Jurkat, Clone E6-1 (cell line): Measurements from ENCODE around the gene OR51Q1. TPM values are rescaled to one million over a fixed set of nuclear protein-coding genes. Genes with fewer than 3 reads are reported as not detected.

Experiments used
- DNase-seq: peaks from one replicate; pipeline ENCODE4 v3.0.0-alpha.2; 2011; ENCODE audit warnings: low read depth, low spot score
- H3K4me3 ChIP-seq: 2 replicates; pipeline ENCODE4 v1.5.1; 2011; ENCODE audit warnings: mild to moderate bottlenecking, low read length, control low read depth, moderate library complexity
- polyA plus RNA-seq: library from polyadenylated mRNA; unstranded; fragments of >200 nt; gene quantifications from one replicate; pipeline ENCODE4 v1.2.1, GENCODE V29; 2012; ENCODE audit warnings: missing spikeins; ENCODE audit not compliant: insufficient read length, insufficient read depth

OR51Q1 gene
- not detected for polyA plus RNA-seq

DNA sequence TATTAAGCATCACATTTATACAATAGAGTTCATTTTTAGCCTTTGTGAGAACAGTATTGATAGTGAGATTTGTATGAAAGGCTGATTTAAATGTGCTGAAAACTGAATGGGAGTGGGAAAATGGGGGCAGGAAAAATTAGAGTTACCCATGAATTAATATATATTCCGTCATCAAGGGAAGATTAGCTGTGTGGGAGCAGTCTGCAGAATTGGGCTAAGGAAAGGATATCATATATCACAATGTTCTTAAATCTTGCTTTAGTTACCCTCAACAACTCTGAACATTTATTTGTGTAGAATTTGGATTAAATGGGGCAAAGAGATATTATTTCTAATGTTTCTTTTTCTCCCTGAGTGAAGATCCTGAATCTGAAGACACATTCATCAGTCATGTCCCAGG, at the start of gene OR51Q1:
Gene OR51Q1, plus strand, starts transcription at position 301 of the 400 bp plus-strand sequence. Its CDS starts 90 bp downstream, at position 391.
- no peak within 1 kb of the TSS for H3K4me3 ChIP-seq
- DNase-seq, result no peak

DNA sequence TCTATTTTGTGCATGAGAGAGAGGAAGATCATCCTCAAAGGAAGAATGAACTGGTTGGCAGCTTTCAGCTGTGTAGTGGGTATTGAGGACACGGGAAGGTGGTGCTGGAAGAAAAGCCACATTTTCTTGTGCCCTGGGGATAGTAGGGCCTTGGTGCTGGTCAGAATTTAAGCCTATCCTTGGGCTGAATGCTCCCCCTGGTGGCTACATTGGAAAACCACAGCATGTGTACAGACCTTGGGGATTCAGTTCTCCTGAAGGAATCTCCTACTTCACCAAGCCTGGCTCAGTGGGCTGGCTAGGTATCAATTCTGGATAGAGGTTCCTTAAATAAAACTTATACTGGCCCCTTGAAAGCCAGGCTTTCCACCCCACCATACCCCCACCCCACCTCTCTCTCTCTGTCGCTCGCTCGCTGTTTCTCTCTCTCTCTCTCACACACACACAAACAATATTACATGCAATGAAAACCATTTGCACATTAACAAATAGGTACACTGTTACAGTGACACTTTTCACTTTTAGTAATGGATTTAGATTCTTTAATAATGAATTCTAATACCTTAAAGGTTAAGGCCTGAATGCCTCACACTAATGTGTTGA, 41.1 kb upstream of the OR51Q1 start:
- DNase-seq, result peak; percentile 8
- no peak overlapping the region for H3K4me3 ChIP-seq

- no peak within 1 kb of the TSS for H3K4me3 ChIP-seq
- no peak for DNase-seq
Measured at GRCh38 chr11:5383576-5383975, 38.3 kb upstream of the OR51Q1 start, which contains the start of gene OR51M1. OR51M1 (plus strand) TSS chr11:5383812; CDS start chr11:5389399, 5,587 bp downstream.

GRCh38 chr11:5384335-5384734, 37.6 kb upstream of the OR51Q1 start:
- DNase-seq, result no peak
- no peak overlapping the region for H3K4me3 ChIP-seq

DNA sequence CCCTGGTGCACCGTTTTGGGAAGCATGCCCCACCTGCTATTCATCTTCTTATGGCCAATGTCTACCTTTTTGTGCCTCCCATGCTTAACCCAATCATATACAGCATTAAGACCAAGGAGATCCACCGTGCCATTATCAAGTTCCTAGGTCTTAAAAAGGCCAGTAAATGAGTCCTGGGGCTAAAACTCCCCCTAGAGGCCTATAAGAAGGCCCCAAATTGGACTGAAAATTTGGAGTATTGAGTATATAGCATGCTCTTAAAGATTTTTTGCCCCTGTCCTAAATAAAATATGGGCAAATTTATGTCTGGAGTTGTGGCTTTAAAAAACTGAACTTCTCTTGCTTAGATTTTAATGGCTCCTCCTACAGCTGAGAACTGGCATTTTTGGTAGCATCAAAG, 31.7 kb upstream of the OR51Q1 start:
- no peak overlapping the region for H3K4me3 ChIP-seq
- no peak for DNase-seq

- no peak overlapping the region for H3K4me3 ChIP-seq
- no peak for DNase-seq
Measured at GRCh38 chr11:5394091-5394490, 27.8 kb upstream of the OR51Q1 start.

DNA sequence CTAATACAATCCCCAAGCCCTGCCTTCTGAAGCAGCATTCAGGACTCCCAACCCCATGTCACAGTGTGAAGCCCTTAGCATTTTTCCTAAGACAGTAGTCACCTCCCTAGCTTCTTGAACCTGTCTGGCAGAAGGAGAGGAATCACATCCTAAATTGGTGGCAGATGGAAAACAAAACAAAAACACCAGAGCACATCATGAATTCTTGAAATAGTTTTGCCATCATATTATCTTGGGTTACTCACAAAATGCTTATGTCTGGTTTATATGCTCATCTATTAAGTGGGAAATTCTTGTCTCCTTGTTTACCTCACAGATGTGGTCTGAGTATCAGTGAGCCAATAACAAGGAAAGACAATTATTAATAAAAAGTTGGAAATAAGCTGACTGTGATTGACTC, 23.0 kb upstream of the OR51Q1 start:
- no peak for DNase-seq

GRCh38 chr11:5405173-5405572, 16.7 kb upstream of the OR51Q1 start:
- H3K4me3 ChIP-seq, result no peak overlapping the region
- DNase-seq, result no peak

More for the DNA sequence above, 23.0 kb upstream of the OR51Q1 start:
- no peak overlapping the region for H3K4me3 ChIP-seq

DNA sequence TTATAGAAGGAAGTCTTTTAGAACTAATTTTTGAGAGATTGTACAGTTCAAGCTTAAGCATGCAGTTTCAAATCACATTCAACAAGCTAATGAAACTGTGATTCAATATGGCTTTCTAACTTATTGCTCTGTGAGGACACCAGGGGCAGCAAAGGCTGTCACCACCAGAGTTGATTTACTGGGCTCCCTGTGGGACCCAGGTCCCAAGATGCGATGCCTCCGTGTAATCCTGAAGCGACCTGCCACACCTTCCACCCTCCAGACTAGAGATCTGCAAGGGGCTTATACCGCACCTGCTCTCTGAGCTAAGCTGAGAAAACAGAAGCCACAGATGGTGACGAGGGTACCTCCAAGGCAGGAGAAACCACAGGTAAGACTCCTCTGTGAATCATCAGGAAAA, 918 bp upstream of the OR51Q1 start:
- no peak overlapping the region for H3K4me3 ChIP-seq
- DNase-seq, result no peak

GRCh38 chr11:5423131-5423530, 1.2 kb downstream of the OR51Q1 start:
- no peak for DNase-seq
- H3K4me3 ChIP-seq, result no peak overlapping the region

DNA sequence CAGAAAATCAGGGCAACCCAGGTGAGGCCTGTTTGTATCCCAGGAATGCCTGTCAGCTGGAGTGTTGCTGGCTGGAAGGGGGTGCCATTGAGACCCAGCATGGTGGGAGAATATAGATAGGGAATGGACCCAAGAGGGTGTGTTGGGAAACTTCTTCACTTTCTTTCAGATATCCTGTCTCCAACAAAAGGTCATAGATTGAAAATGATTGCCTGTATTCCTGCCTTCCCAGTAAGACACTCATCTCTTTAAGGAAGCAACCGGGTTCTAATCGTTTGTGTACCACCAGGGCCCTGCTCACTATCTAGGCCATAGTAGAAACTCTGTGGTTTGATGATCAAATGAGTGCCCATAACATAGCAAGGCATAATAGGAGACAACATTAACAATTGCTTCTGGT, 19.5 kb downstream of the OR51Q1 start, which contains the start of gene OR51I1:
Gene OR51I1, minus strand, starts transcription at position 101 of the 400 bp plus-strand sequence. Its CDS starts 0 bp downstream, at position 101.
- H3K4me3 ChIP-seq, result no peak within 1 kb of the TSS

DNA sequence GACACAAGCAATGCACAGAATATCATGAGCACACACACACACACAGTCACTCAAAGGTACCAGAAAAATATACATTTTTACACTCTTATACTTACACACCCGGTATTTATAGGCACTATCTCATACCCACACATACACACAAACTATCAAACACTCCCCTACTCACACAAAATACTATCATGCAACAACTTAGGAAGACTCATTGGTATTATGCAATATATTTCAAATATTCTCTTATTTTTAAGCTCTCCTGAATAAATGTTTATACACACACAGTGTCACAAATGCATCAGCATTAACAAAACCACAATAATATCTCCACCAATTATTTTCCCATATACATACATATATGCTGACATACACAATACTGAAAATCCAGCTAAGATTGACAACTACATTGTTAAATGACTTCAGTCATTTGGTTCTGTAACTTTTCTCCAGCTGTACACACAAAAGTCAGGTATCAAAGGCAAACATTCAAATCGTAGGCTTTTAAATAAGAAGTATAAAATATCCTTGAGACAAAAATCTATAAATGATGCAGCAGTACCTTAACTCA, 22.0 kb downstream of the OR51Q1 start:
- DNase-seq, result no peak
- H3K4me3 ChIP-seq, result no peak overlapping the region

More for the DNA sequence above, 19.5 kb downstream of the OR51Q1 start, which contains the start of gene OR51I1:
- DNase-seq, result no peak

DNA sequence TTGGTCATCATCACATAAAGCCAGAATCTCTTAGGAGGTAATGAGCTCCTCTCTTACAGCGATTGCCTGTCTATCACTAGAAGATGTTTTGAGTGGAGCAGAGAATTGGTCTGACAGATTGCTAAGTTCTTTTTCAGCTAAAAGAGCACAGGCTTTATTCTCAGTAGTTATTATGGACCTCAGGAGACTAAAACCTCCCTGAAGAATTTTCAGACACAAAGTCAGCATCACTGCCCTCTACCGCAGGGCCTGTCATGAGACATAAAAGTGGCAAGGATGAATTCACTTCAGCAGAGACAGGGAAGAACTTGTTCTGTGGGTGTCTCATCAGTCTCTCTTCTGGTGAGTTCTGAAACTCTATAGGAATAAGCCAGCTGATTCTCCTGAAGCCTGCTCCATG, 27.1 kb downstream of the OR51Q1 start, which contains the start of gene OR51I2:
Gene OR51I2, plus strand, starts transcription at position 301 of the 400 bp plus-strand sequence. CDS start 4,166 bp downstream, outside the sequence.
- DNase-seq, result no peak
- H3K4me3 ChIP-seq, result no peak within 1 kb of the TSS

- no peak for DNase-seq
- no peak overlapping the region for H3K4me3 ChIP-seq
Measured at GRCh38 chr11:5449432-5449831, 27.5 kb downstream of the OR51Q1 start.

- DNase-seq, result no peak
- no peak overlapping the region for H3K4me3 ChIP-seq
Measured at GRCh38 chr11:5460983-5461621, 39.2 kb downstream of the OR51Q1 start.

DNA sequence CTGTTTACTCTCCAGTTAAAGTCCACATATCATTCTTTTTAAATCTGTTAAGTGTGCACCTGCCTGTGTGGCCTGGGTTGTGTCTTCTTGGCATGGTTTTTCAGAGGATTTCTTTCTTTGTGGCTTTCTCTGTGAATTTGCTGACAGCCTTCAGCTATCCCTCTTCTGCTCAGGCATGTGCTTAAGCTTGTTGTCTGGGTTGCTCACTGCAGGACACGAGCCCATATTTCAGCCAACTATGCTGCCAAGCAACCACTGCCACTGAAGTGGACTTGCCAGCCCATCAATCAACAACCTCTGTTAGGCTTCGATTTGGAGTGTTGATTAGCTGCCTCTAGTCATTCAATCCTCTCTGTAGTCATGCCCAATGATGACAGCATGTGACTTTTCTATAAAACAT, 45.6 kb downstream of the OR51Q1 start:
- no peak for DNase-seq
- no peak overlapping the region for H3K4me3 ChIP-seq
